Omental fat pad (tissue), 4 donors: ENCODE measurements around the gene NPTXR. TPM values are rescaled to one million over a fixed set of nuclear protein-coding genes. Genes with fewer than 3 reads are reported as not detected.

ENCODE experiments used
- ATAC-seq: fragments of 150-250 bp; one replicate; pipeline ENCODE4 v1.9.1; 2016; ENCODE audit warnings: mild to moderate bottlenecking, moderate library complexity; ENCODE audit not compliant: low FRiP score
- DNase-seq: peaks from one replicate; pipeline ENCODE4 v3.0.0-alpha.2; 2019; ENCODE audit warnings: low spot score
- total RNA-seq, 4 donors: library from RNA; depleted of rRNA; stranded (reverse); fragments of >200 nt; gene quantifications; one replicate each; pipeline ENCODE4 v1.1.0, GENCODE V29; 2016
- TF ChIP-seq, protein P1 (sequence below), 3 donors: fragments of 450-650 bp; IDR thresholded peaks; one replicate each; pipeline ENCODE4 v1.5.1; 2016 to 2017; ENCODE audit warnings: antibody characterized with exemption in 3 of 3, mild to moderate bottlenecking in 3 of 3, moderate library complexity in 2 of 3

Gene NPTXR
- 1 to 10 TPM; 2.4 to 3.8 (median 3.0) TPM for total RNA-seq

DNA sequence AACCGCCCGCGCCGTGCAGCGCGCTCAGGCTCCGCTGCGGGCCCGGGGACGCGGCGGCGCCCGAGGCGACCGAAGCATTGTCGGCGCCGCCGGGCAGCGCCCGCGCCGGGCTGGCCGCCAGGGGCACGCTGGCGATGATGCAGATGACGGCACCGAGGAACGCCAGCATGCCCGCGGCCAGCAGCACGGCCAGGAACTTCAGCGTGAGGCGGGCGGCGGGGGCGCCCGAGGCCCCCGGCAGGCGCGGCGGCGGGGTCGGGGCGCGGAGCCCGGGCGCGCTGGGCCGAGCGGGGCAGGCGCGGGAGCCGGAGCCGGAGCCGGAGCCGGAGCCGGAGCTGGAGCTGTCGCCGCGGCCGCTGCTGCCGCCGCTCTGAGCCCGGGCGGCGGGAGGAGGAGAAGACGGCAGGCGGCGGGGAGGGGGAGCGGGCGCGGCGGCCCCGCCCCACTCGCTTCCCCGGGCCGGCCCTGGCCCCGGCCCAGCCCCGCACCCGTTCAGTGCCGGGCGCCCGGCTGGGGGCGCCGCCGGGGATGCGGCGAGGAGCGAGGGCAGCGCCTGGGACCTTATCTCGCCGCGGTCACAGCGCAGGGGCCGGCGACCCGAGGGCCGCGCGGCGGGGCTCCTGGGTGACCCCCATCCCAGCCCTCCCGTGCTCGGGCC is at the start of gene NPTXR:
Gene NPTXR (minus strand): TSS at position 372 of the 658 bp plus-strand sequence.
- no peak for DNase-seq
- TF ChIP-seq, protein P1, sequence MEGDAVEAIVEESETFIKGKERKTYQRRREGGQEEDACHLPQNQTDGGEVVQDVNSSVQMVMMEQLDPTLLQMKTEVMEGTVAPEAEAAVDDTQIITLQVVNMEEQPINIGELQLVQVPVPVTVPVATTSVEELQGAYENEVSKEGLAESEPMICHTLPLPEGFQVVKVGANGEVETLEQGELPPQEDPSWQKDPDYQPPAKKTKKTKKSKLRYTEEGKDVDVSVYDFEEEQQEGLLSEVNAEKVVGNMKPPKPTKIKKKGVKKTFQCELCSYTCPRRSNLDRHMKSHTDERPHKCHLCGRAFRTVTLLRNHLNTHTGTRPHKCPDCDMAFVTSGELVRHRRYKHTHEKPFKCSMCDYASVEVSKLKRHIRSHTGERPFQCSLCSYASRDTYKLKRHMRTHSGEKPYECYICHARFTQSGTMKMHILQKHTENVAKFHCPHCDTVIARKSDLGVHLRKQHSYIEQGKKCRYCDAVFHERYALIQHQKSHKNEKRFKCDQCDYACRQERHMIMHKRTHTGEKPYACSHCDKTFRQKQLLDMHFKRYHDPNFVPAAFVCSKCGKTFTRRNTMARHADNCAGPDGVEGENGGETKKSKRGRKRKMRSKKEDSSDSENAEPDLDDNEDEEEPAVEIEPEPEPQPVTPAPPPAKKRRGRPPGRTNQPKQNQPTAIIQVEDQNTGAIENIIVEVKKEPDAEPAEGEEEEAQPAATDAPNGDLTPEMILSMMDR (IDR thresholded peaks at IDR 0.05): no peak
- peak; percentile 63 for ATAC-seq

DNA sequence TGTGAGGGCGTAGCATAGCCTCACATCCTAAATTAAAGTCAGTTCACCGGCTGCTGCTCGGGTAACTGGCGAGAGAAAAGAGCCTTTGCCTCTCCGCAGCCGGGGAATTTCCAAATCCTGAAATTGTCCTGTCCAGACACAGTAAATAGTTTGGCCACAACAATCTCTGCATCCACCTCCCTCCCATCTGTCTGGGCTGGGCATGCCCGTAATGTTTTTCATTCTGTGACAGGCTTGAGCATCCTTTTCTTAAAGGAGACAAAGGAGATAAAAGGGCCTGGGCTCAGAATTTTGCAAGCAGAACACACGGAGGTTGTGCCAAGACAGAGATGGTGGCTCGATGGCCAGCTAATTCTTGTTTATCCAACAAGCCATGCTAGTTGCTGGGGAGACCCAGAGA is 47.4 kb upstream of the NPTXR start:
- ATAC-seq (no peak), DNase-seq (no peak)
- TF ChIP-seq, protein P1 (IDR thresholded peaks at IDR 0.05): no peak

DNA sequence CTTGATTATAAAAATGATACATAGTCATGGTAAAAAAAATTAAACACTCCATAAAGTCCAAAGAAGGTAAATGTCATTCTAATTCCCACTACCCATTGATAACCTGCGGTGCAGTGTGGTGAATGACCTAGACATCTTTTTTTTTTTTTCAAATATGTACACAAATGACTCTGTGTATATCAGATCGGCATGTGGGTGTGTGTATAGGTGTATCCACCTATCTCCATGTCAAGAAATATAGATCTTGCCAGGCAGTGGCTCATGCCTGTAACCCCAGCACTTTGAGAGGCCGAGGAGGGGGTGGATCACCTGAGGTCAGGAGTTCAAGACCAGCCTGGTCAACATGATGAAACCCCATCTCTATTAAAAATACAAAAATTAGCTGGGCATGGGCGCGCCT is 46.5 kb upstream of the NPTXR start:
- TF ChIP-seq, protein P1 (IDR thresholded peaks at IDR 0.05): no peak
- DNase-seq: no peak
- ATAC-seq: no peak

DNA sequence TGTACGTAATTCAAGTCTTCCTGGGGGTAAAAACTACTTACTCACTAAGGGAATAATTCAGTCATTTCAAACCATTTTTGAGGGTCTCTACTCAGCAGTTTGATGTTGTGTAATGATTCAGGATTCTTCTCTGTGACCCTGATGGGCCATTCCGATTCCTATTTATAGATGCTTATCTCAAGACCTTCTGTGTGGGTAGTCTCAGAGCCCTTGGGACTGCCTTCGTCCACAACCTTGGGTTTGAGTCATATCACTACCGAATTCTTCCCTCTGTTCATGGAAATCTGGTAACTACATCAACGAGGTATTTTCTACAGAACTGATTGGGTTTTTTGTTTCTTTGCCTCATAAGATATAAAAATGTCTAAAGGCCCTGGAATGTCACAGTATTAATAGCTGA is 42.5 kb upstream of the NPTXR start:
- TF ChIP-seq, protein P1 (IDR thresholded peaks at IDR 0.05): no peak
- ATAC-seq (no peak), DNase-seq (no peak)

DNA sequence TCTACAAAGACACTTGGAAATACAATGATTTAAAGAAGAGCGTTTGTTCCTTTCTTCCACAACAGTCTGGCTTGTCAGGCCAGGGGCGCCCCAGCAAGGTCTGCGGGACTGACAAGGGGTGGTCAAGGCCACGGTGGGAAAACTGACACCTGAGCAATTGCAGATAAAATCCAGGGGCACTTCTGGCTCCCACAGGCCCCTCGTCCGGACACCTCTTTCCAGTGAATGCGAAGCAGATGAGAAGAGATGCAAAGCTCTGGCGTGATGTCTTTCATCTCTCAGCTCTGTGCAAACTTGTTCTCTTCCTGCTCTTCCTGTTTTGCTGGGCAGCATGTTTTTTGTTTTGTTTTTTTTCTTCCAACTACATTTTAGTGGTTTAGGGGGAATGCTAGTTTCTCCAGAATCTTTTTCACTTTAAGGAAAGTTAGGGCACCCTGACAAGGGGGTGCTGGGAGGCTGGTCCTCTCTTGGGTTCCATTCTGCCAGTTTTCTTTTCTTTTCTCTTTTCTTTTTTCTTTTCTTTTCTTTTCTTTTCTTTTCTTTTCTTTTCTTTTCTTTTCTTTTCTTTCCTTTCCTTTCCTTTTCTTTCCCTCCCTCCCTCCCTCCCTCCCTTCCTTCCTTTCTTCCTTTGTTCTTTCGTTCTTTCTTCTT is 39.3 kb upstream of the NPTXR start:
- TF ChIP-seq, protein P1 (IDR thresholded peaks at IDR 0.05): no peak
- ATAC-seq (no peak), DNase-seq (no peak)

DNA sequence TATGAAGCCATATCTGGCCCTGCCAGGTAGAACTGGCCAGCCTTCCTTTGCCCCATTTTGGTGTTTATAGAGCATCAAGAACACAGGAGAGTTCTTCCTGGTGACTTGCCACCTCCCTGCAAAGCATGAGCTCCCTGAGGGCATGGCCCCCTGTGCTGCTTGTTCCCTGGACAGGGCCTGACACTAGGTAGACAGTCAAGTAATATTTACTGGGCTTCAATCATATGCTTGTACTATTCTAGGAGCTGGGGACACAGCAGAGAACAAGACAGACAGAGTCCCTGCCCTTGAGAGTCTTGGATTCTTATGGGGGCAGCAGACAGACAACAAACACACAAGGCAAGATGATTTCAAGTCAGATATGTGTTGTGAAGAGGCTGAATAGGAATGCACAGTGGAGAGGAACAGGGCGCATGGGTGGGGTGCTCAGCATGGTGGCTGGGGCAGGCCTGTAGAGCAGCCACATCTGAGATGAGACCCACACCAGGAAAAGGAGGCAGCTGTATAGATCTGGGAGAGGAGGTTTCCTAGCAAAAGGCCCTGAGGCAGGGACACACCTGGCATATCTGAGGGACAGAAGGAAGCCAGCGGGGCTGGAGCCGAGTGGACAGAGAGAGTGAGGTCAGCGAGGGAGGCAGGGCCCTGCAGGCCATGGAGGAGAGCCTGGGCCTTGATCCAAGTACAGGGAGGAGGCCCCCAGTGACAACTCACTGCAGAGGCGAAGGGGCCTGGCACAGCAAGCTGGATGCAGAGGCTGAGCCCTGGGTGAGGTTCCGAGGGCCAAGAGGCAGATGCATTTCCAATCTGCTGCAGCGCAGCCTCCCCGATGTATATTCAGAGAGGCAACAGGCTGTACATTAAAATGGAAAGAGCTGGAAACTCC is 38.4 kb upstream of the NPTXR start:
- peak; percentile 61 for ATAC-seq
- TF ChIP-seq, protein P1 (IDR thresholded peaks at IDR 0.05): no peak
- DNase-seq: no peak
